DND-41 (cell line): ENCODE data around the gene ATG101.

Experiments used
- ATAC-seq: fragments of 200-7000 bp; cut with Tn5 transposase; 3 replicates; pipeline ENCODE4 v1.9.1; 2021; ENCODE audit warnings: low read depth; ENCODE audit not compliant: insufficient read depth
- DNase-seq: peaks from one replicate; pipeline ENCODE4 v3.0.0-alpha.2; 2020
- H2AFZ ChIP-seq: 2 replicates; pipeline ENCODE4 v1.6.0; 2012; ENCODE audit warnings: low read depth, low read length
- H3K27ac ChIP-seq: 2 replicates; pipeline ENCODE4 v1.5.1; 2012; ENCODE audit warnings: low read length, inconsistent platforms
- H3K27me3 ChIP-seq: fragments of 200-600 bp; sonication (generic); 2 replicates; pipeline ENCODE4 v1.6.0; 2012; ENCODE audit warnings: low read length, mild to moderate bottlenecking, inconsistent platforms; ENCODE audit not compliant: insufficient read depth, poor library complexity
- H3K36me3 ChIP-seq: 2 replicates; pipeline ENCODE4 v1.5.1; 2012; ENCODE audit warnings: low read length, inconsistent platforms; ENCODE audit not compliant: insufficient read depth
- H3K4me1 ChIP-seq: 2 replicates; pipeline ENCODE4 v1.5.1; 2012; ENCODE audit warnings: mild to moderate bottlenecking, low read length; ENCODE audit not compliant: insufficient read depth
- H3K4me2 ChIP-seq: 2 replicates; pipeline ENCODE4 v1.6.0; 2012; ENCODE audit warnings: mild to moderate bottlenecking, moderate library complexity, low read length, inconsistent platforms; ENCODE audit not compliant: insufficient read depth
- H3K4me3 ChIP-seq, 2 experiments: fragments of 200-600 bp in 1 of 2; shearing (Covaris generic) in 1 of 2; 2 replicates each; pipeline ENCODE4 v1.5.1; 2012 to 2016; ENCODE audit warnings: inconsistent platforms in 2 of 2, low read length in 2 of 2, mild to moderate bottlenecking in 2 of 2, low read depth in 1 of 2, moderate library complexity in 1 of 2
- H3K79me2 ChIP-seq: 2 replicates; pipeline ENCODE4 v1.6.0; 2012; ENCODE audit warnings: low read length, inconsistent platforms; ENCODE audit not compliant: insufficient read depth
- H3K9ac ChIP-seq: 2 replicates; pipeline ENCODE4 v1.6.0; 2012; ENCODE audit warnings: low read depth, mild to moderate bottlenecking, inconsistent platforms, low read length, moderate library complexity
- H3K9me3 ChIP-seq: 2 replicates; pipeline ENCODE4 v1.5.1; 2012; ENCODE audit warnings: low read length, moderate library complexity, mild to moderate bottlenecking, inconsistent platforms; ENCODE audit not compliant: insufficient read depth, severe bottlenecking
- H4K20me1 ChIP-seq: 2 replicates; pipeline ENCODE4 v1.6.0; 2012; ENCODE audit warnings: low read length; ENCODE audit not compliant: insufficient read depth
- CTCF ChIP-seq: IDR thresholded peaks from 2 replicates; pipeline ENCODE4 v1.5.1; 2012; ENCODE audit warnings: borderline replicate concordance, low read length, moderate library complexity, mild to moderate bottlenecking; ENCODE audit not compliant: poor library complexity, severe bottlenecking; ENCODE audit errors: extremely low read depth
- EZH2 ChIP-seq: IDR thresholded peaks from 3 replicates; pipeline ENCODE4 v1.6.1; 2012; ENCODE audit warnings: borderline replicate concordance, low read depth, mild to moderate bottlenecking, moderate library complexity, low read length, inconsistent platforms; ENCODE audit not compliant: severe bottlenecking

Gene ATG101

GRCh38 chr12:52058631-52059361 lies 11.0 kb upstream of the ATG101 start:
- H2AFZ ChIP-seq, result no peak overlapping the region
- no peaks in the 10 kb centered on the region for H3K9me3 ChIP-seq
- H3K79me2 ChIP-seq, result no peaks in the 10 kb centered on the region
- H3K4me3 ChIP-seq, result no peak overlapping the region
- H3K4me2 ChIP-seq, result no peak overlapping the region
- TF ChIP-seq CTCF, result no peak
- TF ChIP-seq EZH2, result no peak
- H3K9ac ChIP-seq, result no peak overlapping the region
- no peak for ATAC-seq
- no peaks in the 10 kb centered on the region for H3K4me1 ChIP-seq
- H4K20me1 ChIP-seq, result peaks cover 6% of the 10 kb centered on the region
- H3K36me3 ChIP-seq, result no peaks in the 10 kb centered on the region
- DNase-seq, result no peak
- no peak overlapping the region for H3K27ac ChIP-seq
- peaks cover 14% of the 10 kb centered on the region for H3K27me3 ChIP-seq

- Histone ChIP-seq H3K79me2 (no peaks in the 10 kb centered on the region), H4K20me1 (no peaks in the 10 kb centered on the region; the same call in none of the 2 replicates), H3K4me1 (no peaks in the 10 kb centered on the region), H3K27ac (no peak overlapping the region), H2AFZ (no peak overlapping the region), H3K27me3 (peaks cover 12% of the 10 kb centered on the region), H3K4me2 (no peak overlapping the region), H3K36me3 (no peaks in the 10 kb centered on the region), H3K4me3 (no peak overlapping the region), H3K9me3 (no peaks in the 10 kb centered on the region), H3K9ac (no peak overlapping the region)
- TF ChIP-seq EZH2, result no peak
- no peak for TF ChIP-seq CTCF
- no peak for DNase-seq
- ATAC-seq, result no peak
Observed at GRCh38 chr12:52059582-52060497, 9.9 kb upstream of the ATG101 start.

GRCh38 chr12:52060498-52061177 lies 9.1 kb upstream of the ATG101 start:
- Histone ChIP-seq H3K4me1 (no peaks in the 10 kb centered on the region), H3K9ac (no peak overlapping the region), H3K4me3 (no peak overlapping the region), H4K20me1 (no peaks in the 10 kb centered on the region; the same call in none of the 2 replicates), H3K27ac (no peak overlapping the region), H3K36me3 (no peaks in the 10 kb centered on the region), H3K4me2 (no peak overlapping the region), H2AFZ (no peak overlapping the region), H3K27me3 (peaks cover 12% of the 10 kb centered on the region), H3K79me2 (no peaks in the 10 kb centered on the region), H3K9me3 (no peaks in the 10 kb centered on the region)
- no peak for TF ChIP-seq CTCF
- TF ChIP-seq EZH2, result no peak
- ATAC-seq, result no peak
- DNase-seq, result no peak
